Ishikawa (cell line): ENCODE measurements around the gene EFEMP1.

ENCODE experiments used
- CEBPB ChIP-seq: IDR thresholded peaks from 2 replicates; pipeline ENCODE4 v1.6.1; 2012
- CREB1 ChIP-seq: IDR thresholded peaks from 2 replicates; pipeline ENCODE4 v1.6.1; 2012; ENCODE audit warnings: low read depth
- EGR1 ChIP-seq: IDR thresholded peaks from 2 replicates; pipeline ENCODE4 v1.6.1; 2012
- EP300 ChIP-seq: IDR thresholded peaks from 2 replicates; pipeline ENCODE4 v1.6.1; 2012; ENCODE audit warnings: borderline replicate concordance
- FOXM1 ChIP-seq: IDR thresholded peaks from 2 replicates; pipeline ENCODE4 v1.6.1; 2012; ENCODE audit warnings: low read depth, borderline replicate concordance
- NFIC ChIP-seq: IDR thresholded peaks from 2 replicates; pipeline ENCODE4 v1.6.1; 2012
- RAD21 ChIP-seq: IDR thresholded peaks from 2 replicates; pipeline ENCODE4 v1.6.1; 2012; ENCODE audit warnings: low read depth
- TAF1 ChIP-seq: IDR thresholded peaks from 2 replicates; pipeline ENCODE4 v1.6.1; 2012; ENCODE audit warnings: low read depth, mild to moderate bottlenecking
- TCF12 ChIP-seq: IDR thresholded peaks from 2 replicates; pipeline ENCODE4 v1.6.1; 2012; ENCODE audit warnings: low read depth
- TEAD4 ChIP-seq: IDR thresholded peaks from 2 replicates; pipeline ENCODE4 v1.6.1; 2012
- YY1 ChIP-seq: IDR thresholded peaks from 2 replicates; pipeline ENCODE4 v1.6.1; 2012; ENCODE audit warnings: low read depth
- ZBTB7A ChIP-seq: IDR thresholded peaks from 2 replicates; pipeline ENCODE4 v1.6.1; 2012; ENCODE audit warnings: low read depth
- TF ChIP-seq, protein P1 (sequence below): IDR thresholded peaks from 2 replicates; pipeline ENCODE4 v1.6.1; 2012
- TF ChIP-seq, protein P2 (sequence below): IDR thresholded peaks from 2 replicates; pipeline ENCODE4 v1.6.1; 2012
- TF ChIP-seq, protein P3 (sequence below): IDR thresholded peaks from 2 replicates; pipeline ENCODE4 v1.6.1; 2012; ENCODE audit warnings: low read depth, mild to moderate bottlenecking

The EFEMP1 gene

DNA sequence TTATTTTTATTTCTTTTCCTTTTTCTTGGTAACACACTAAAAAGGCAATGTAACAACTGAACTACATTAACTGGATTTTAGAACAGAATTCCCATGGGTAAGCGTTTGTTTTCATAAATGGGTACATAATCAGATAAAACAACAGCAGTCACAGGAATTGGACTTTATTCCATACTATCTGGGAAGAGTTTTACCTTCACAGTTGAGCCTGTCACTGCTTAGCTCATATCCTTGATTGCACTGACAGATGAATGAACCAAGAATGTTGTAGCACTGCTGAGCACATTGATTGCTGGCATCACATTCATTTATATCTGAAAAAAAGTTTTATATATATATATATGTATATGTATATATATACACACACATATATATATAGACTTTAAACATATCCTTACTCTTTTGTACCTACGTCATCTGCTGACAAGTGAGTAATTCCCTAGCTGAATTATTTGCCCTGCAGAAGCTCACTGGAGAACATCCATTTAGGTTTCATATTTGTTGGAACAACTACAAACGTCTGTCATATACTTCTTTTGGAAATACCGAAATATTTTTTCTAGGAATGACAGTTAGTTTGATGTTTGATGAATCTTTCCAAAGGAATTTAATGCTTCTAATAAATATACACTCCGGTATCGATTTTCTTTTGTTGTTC is 47.0 kb downstream of the EFEMP1 start:
- no peak for TF ChIP-seq EP300
- TF ChIP-seq TEAD4, result no peak
- no peak for TF ChIP-seq TCF12
- TF ChIP-seq NFIC, result no peak
- no peak for TF ChIP-seq CEBPB
- no peak for TF ChIP-seq RAD21
- no peak for TF ChIP-seq CREB1
- TF ChIP-seq EGR1, result no peak
- TF ChIP-seq YY1, result no peak

DNA sequence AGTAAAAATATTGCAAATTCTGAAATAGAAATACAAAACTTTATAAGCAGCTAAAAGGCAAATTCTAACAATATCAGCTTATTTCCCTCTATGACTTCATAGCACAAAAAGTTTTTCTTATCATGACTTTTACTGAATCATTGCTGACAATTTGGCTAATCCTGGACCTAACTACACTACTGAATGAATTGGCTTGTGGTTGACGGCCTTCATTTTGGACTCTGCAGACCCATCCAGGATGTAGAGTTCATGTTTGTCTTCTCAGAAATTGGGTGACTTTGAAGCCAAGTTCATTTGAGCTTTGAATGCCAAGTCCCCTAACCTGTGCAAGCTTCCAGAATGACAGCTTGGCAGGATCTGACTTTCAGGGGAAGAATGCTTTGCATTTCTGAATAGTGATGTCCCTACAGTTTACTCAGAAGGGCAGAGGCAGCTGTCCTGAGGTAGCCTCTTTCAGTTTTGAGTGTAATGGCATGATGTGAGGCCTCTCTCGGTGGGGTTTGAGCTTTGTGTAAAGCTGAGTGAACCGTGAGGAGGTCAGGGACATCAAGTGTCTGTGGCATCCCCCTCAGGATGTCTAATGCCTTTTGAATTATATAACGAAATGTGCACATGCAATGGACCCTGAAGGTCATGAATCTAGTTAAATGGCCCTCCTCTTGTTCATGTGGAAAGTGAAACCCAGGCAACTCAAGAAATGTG is 48.0 kb downstream of the EFEMP1 start:
- TF ChIP-seq CEBPB, result no peak

DNA sequence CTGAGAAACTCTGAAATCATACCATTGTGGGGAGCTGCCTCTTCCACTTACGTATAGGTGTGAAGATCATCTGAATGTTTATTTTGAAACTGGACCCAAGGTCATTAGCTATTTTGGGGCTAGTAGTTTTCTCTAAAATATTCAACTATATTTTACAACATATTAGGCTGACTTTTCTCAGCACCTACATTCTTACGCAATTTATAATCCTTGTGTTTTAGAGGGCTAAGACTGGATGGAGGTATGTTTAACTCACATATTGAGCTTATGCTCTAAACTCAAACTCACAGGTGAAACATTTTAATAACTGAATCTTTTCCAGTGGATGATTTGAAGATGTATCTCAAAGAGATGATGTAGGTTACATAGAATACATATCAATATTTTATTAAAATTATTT is 49.2 kb downstream of the EFEMP1 start:
- no peak for TF ChIP-seq FOXM1
- TF ChIP-seq, protein P1, sequence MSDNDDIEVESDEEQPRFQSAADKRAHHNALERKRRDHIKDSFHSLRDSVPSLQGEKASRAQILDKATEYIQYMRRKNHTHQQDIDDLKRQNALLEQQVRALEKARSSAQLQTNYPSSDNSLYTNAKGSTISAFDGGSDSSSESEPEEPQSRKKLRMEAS, result no peak
- TF ChIP-seq CREB1, result no peak
- TF ChIP-seq, protein P2, sequence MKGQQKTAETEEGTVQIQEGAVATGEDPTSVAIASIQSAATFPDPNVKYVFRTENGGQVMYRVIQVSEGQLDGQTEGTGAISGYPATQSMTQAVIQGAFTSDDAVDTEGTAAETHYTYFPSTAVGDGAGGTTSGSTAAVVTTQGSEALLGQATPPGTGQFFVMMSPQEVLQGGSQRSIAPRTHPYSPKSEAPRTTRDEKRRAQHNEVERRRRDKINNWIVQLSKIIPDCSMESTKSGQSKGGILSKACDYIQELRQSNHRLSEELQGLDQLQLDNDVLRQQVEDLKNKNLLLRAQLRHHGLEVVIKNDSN, result no peak
- TF ChIP-seq TEAD4, result no peak
- no peak for TF ChIP-seq EGR1
- TF ChIP-seq, protein P3, sequence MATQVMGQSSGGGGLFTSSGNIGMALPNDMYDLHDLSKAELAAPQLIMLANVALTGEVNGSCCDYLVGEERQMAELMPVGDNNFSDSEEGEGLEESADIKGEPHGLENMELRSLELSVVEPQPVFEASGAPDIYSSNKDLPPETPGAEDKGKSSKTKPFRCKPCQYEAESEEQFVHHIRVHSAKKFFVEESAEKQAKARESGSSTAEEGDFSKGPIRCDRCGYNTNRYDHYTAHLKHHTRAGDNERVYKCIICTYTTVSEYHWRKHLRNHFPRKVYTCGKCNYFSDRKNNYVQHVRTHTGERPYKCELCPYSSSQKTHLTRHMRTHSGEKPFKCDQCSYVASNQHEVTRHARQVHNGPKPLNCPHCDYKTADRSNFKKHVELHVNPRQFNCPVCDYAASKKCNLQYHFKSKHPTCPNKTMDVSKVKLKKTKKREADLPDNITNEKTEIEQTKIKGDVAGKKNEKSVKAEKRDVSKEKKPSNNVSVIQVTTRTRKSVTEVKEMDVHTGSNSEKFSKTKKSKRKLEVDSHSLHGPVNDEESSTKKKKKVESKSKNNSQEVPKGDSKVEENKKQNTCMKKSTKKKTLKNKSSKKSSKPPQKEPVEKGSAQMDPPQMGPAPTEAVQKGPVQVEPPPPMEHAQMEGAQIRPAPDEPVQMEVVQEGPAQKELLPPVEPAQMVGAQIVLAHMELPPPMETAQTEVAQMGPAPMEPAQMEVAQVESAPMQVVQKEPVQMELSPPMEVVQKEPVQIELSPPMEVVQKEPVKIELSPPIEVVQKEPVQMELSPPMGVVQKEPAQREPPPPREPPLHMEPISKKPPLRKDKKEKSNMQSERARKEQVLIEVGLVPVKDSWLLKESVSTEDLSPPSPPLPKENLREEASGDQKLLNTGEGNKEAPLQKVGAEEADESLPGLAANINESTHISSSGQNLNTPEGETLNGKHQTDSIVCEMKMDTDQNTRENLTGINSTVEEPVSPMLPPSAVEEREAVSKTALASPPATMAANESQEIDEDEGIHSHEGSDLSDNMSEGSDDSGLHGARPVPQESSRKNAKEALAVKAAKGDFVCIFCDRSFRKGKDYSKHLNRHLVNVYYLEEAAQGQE, result no peak
- no peak for TF ChIP-seq CEBPB
- no peak for TF ChIP-seq EP300
- no peak for TF ChIP-seq TCF12
- no peak for TF ChIP-seq NFIC
- TF ChIP-seq ZBTB7A, result no peak
- TF ChIP-seq YY1, result no peak
- TF ChIP-seq RAD21, result no peak
- no peak for TF ChIP-seq TAF1

DNA sequence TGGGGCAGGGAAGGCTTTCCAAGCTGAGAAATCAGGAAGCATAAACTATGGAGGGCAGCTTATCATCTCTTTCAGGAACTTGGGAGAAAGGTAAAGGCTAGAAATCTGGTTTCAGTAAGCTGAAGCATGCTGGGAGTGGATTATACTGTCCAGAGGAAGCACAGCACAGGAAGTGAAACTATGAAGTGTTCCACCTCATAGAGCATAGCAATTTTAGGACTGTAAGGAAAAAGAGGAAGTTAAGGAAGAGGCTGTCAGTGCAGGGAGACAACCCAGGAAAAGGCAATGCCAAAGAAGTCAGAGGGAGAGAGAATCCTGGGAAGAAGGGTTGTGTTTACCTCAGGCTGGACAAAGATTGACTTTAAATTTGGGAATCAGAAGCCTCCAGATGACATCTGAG is 51.9 kb downstream of the EFEMP1 start:
- TF ChIP-seq, protein P3, result no peak
- TF ChIP-seq FOXM1, result no peak
- no peak for TF ChIP-seq CEBPB
- TF ChIP-seq, protein P2, result no peak
- TF ChIP-seq YY1, result no peak
- TF ChIP-seq TCF12, result no peak
- TF ChIP-seq NFIC, result no peak
- no peak for TF ChIP-seq EP300
- no peak for TF ChIP-seq TEAD4
- TF ChIP-seq ZBTB7A, result no peak
- TF ChIP-seq EGR1, result no peak
- TF ChIP-seq CREB1, result no peak
- no peak for TF ChIP-seq TAF1
- TF ChIP-seq RAD21, result no peak
- TF ChIP-seq, protein P1, result no peak

DNA sequence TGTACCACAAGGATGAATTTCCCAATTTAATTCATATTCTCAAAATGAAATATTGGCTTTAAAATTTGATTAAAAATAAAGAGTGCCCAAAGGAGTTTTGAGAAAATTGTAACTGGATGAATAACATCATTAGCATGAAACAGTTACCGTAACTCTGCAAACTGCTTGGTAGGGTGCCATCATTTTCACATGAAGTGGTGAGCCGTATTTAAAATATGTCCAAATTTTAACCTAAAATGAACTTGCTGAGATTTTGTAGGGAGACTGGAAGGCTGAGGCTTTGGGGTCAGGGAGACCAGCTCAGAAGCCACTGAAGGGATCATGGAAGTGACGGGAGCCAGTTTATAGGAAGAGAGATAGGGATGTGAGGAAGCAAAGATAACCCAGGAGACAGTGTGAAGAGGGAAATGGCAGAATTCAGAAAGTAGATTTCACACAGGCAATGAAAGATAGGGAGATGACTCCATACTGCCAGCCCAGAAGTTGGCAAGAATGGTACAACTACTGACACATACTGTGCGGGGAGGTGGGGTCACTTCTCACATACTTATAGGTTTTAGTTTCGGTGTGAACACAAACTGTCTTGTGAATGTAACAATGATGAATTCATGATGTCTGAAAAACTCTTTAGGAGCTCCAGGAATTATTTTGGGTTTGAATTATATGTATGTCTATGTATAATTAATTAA is 53.8 kb downstream of the EFEMP1 start:
- TF ChIP-seq CREB1 (no peak), ZBTB7A (no peak), FOXM1 (no peak), NFIC (no peak), TEAD4 (no peak), CEBPB (no peak)
